ENCODE results near the gene ZFAND3.

- TF ChIP-seq POLR2A (IDR thresholded peaks at IDR 0.05) (no peak), CTCF (IDR thresholded peaks at IDR 0.05) (no peak)
Measured at GRCh38 chr6:38092465-38092864, 272.9 kb downstream of the ZFAND3 start.

Measured in adrenal gland (tissue), 5 donors.